Stimulated activated naive CD8-positive, alpha-beta T cell treated with anti-CD3 and anti-CD28 coated beads, Interleukin-15, Interleukin-2, amounts not matched to agents 100 ng/mL and 50 ng/mL, for 24 hours (primary cell): Measurements from ENCODE around the gene WDR7.

ENCODE experiments used
- H3K27ac Mint-ChIP-seq: one replicate; pipeline ENCODE4 v1.8.0; 2021; ENCODE audit warnings: mild to moderate bottlenecking, mixed read lengths
- H3K27me3 Mint-ChIP-seq: one replicate; pipeline ENCODE4 v1.8.0; 2021; ENCODE audit warnings: mixed read lengths
- H3K36me3 Mint-ChIP-seq: one replicate; pipeline ENCODE4 v1.8.0; 2021; ENCODE audit warnings: low read depth, mixed read lengths
- H3K4me1 Mint-ChIP-seq: one replicate; pipeline ENCODE4 v1.8.0; 2021; ENCODE audit warnings: low read depth, mixed read lengths
- H3K4me3 Mint-ChIP-seq: one replicate; pipeline ENCODE4 v1.8.0; 2021; ENCODE audit warnings: mild to moderate bottlenecking, mixed read lengths
- H3K9me3 Mint-ChIP-seq: one replicate; pipeline ENCODE4 v1.8.0; 2021; ENCODE audit warnings: mixed read lengths

The WDR7 gene

GRCh38 chr18:56672981-56673380 lies 21.8 kb downstream of the WDR7 start:
- Mint-ChIP-seq H3K36me3 (peaks cover 33% of the 10 kb centered on the region), H3K27me3 (no peaks in the 10 kb centered on the region), H3K4me1 (peaks cover 21% of the 10 kb centered on the region), H3K27ac (no peak overlapping the region), H3K9me3 (peaks cover 5% of the 10 kb centered on the region), H3K4me3 (no peak overlapping the region)

DNA sequence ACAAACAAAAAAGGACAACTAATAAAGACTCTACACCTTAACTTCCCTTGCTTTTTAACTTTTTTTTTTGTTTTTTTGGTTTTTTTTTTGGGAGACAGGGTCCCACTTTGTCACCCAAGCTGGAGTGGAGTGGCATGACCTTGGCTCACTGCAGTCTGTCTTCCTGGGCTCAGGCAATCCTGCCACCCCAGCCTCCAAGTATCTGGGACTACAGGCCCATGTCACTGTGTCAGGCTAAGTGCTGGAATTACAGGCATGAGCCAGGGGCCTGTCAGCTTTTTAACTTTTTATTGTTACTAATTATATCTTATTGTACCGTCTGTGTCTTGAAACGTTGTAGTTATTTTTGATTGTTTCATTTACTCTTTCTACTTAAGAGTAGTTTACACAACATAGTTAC lies 25.5 kb downstream of the WDR7 start:
- peaks cover 9% of the 10 kb centered on the region for H3K9me3 Mint-ChIP-seq
- H3K27me3 Mint-ChIP-seq: no peaks in the 10 kb centered on the region
- H3K36me3 Mint-ChIP-seq: peaks cover 39% of the 10 kb centered on the region
- no peak overlapping the region for H3K4me3 Mint-ChIP-seq
- H3K4me1 Mint-ChIP-seq: peaks cover 2% of the 10 kb centered on the region
- no peak overlapping the region for H3K27ac Mint-ChIP-seq

- Mint-ChIP-seq H3K36me3 (peaks cover 33% of the 10 kb centered on the region), H3K4me1 (no peaks in the 10 kb centered on the region), H3K27ac (no peak overlapping the region), H3K4me3 (no peak overlapping the region), H3K27me3 (no peaks in the 10 kb centered on the region), H3K9me3 (peaks cover 9% of the 10 kb centered on the region)
These were observed 27.8 kb downstream of the WDR7 start for GRCh38 chr18:56678836-56679565.

DNA sequence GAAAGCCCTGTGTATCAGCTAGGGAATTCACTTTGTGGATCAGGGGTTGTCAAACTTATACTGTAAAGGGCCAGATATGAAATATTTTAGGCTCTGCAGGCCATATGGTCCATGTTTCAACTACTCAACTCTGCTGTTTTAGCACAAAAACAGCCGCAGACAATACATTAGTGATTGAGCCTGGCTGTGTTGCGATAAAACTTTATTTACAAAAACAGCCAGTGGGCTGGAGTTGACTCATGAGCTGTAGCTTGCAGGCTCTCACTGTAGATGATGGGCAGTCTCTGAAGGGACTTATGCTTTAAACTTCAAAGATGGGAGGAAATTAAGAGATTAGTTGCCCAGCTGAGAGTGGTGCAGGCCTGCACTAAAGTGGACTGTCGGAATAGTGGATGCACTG lies 33.1 kb downstream of the WDR7 start:
- Mint-ChIP-seq H3K36me3 (peaks cover 23% of the 10 kb centered on the region), H3K27me3 (no peaks in the 10 kb centered on the region), H3K9me3 (no peaks in the 10 kb centered on the region), H3K4me3 (no peak overlapping the region), H3K4me1 (no peaks in the 10 kb centered on the region), H3K27ac (no peak overlapping the region)

- H3K4me1 Mint-ChIP-seq: no peaks in the 10 kb centered on the region
- no peaks in the 10 kb centered on the region for H3K9me3 Mint-ChIP-seq
- H3K27ac Mint-ChIP-seq: no peak overlapping the region
These were observed 40.4 kb downstream of the WDR7 start for GRCh38 chr18:56691530-56691929.

DNA sequence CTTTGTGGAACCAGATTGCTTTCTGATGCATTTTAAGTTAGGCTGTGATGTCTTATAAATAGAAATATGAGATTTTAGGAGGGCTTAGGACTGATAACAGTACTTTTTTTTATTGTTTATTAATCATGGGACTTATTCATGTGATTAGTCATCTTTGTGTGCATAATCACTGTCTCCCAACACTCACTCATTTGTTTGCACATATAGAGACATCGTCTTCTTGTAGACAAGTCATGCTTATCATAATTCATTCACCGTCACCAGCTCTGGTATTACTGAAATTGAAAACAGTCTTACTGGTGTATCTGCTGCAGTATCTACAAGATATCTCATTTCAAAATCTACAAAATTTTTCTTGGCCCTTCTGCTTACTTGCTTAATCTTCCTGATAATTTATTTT lies 45.8 kb downstream of the WDR7 start:
- Mint-ChIP-seq H3K4me3 (no peak overlapping the region), H3K36me3 (peaks cover 20% of the 10 kb centered on the region), H3K4me1 (no peaks in the 10 kb centered on the region), H3K9me3 (no peaks in the 10 kb centered on the region), H3K27me3 (no peaks in the 10 kb centered on the region), H3K27ac (no peak overlapping the region)

More at GRCh38 chr18:56691530-56691929, 40.4 kb downstream of the WDR7 start:
- no peaks in the 10 kb centered on the region for H3K27me3 Mint-ChIP-seq
- H3K4me3 Mint-ChIP-seq: no peak overlapping the region
- peaks cover 28% of the 10 kb centered on the region for H3K36me3 Mint-ChIP-seq

GRCh38 chr18:56702946-56703345 lies 51.8 kb downstream of the WDR7 start:
- Mint-ChIP-seq H3K27me3 (no peaks in the 10 kb centered on the region), H3K9me3 (no peaks in the 10 kb centered on the region), H3K36me3 (peaks cover 5% of the 10 kb centered on the region), H3K27ac (no peak overlapping the region), H3K4me1 (peaks cover 3% of the 10 kb centered on the region), H3K4me3 (no peak overlapping the region)

GRCh38 chr18:56709463-56709862 lies 58.3 kb downstream of the WDR7 start:
- Mint-ChIP-seq H3K27me3 (no peaks in the 10 kb centered on the region), H3K27ac (no peak overlapping the region), H3K9me3 (no peaks in the 10 kb centered on the region), H3K36me3 (peaks cover 5% of the 10 kb centered on the region), H3K4me3 (no peak overlapping the region), H3K4me1 (peaks cover 21% of the 10 kb centered on the region)

DNA sequence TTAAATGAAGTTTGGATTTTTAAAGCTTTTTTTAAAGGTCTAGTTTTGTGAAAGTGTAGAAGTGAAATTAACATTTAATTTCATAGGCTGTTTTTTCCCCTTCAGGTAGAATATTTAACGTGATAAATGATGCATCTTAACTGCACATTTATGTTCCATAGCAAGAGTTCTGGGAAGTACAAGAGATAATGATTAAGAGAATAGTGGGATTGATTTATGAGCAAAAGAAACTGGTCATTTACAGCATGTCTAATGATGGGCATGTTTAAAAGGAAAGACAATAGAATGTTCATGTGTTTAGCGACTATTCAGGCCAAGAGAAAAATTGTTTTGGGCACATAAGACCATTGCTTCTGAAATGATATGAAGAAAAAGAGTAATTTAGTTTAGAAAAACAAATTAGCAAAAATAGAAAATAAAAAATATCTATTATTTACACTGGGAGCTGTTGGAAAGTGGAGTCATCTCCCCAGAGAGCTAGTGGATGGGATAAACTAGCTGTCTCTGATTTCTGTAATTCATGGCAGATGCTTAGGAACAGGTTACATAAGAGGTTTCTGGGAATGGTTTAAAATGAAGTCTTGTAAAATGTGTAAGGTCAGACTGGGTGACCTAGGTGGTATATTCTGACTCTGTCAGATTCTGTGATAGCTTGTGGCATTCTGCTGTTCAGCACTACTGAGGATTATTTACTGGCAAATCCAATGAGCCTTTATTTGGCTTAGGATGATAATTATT lies 60.7 kb downstream of the WDR7 start:
- no peak overlapping the region for H3K4me3 Mint-ChIP-seq
- no peaks in the 10 kb centered on the region for H3K9me3 Mint-ChIP-seq
- H3K36me3 Mint-ChIP-seq: peaks cover 5% of the 10 kb centered on the region
- H3K27ac Mint-ChIP-seq: no peak overlapping the region
- H3K27me3 Mint-ChIP-seq: no peaks in the 10 kb centered on the region
- H3K4me1 Mint-ChIP-seq: peaks cover 39% of the 10 kb centered on the region

- H3K36me3 Mint-ChIP-seq: peaks cover 4% of the 10 kb centered on the region
- H3K4me1 Mint-ChIP-seq: peaks cover 43% of the 10 kb centered on the region
- peak overlapping the region; percentile 24 for H3K27ac Mint-ChIP-seq
- no peaks in the 10 kb centered on the region for H3K27me3 Mint-ChIP-seq
- no peaks in the 10 kb centered on the region for H3K9me3 Mint-ChIP-seq
- H3K4me3 Mint-ChIP-seq: no peak overlapping the region
These were observed 61.6 kb downstream of the WDR7 start for GRCh38 chr18:56712761-56713160.

- peaks cover 18% of the 10 kb centered on the region for H3K36me3 Mint-ChIP-seq
- H3K9me3 Mint-ChIP-seq: no peaks in the 10 kb centered on the region
- H3K27me3 Mint-ChIP-seq: no peaks in the 10 kb centered on the region
- no peak overlapping the region for H3K4me3 Mint-ChIP-seq
- H3K27ac Mint-ChIP-seq: no peak overlapping the region
- H3K4me1 Mint-ChIP-seq: peaks cover 38% of the 10 kb centered on the region
These were observed 64.0 kb downstream of the WDR7 start for GRCh38 chr18:56715121-56715520.

GRCh38 chr18:56716692-56717146 lies 65.6 kb downstream of the WDR7 start:
- H3K4me1 Mint-ChIP-seq: peaks cover 33% of the 10 kb centered on the region
- peak overlapping the region; percentile 50 for H3K27ac Mint-ChIP-seq
- H3K4me3 Mint-ChIP-seq: peak overlapping the region; percentile 43

DNA sequence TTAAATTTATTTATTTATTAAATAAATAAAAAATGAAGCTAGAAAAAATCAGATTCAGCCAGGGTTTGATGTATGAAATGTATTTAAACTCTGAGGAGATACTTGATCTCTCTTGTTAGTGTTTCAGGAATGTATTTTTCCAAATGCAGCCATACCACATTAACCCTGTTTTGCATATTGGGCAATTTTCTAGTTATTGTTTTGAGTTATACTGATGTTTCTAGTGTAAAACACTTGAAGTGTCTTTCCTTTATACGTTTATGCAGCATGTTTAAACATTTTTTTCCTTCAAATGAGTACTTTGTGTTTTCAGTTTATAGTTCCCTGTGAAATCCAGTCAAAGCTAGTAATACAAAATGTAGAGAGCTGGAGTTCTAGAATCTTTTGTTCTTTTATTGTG lies 69.9 kb downstream of the WDR7 start:
- Mint-ChIP-seq H3K27ac (no peak overlapping the region), H3K36me3 (peaks cover 58% of the 10 kb centered on the region), H3K9me3 (no peaks in the 10 kb centered on the region), H3K27me3 (no peaks in the 10 kb centered on the region), H3K4me3 (no peak overlapping the region), H3K4me1 (peaks cover 13% of the 10 kb centered on the region)

More at GRCh38 chr18:56716692-56717146, 65.6 kb downstream of the WDR7 start:
- Mint-ChIP-seq H3K27me3 (no peaks in the 10 kb centered on the region), H3K9me3 (no peaks in the 10 kb centered on the region), H3K36me3 (peaks cover 25% of the 10 kb centered on the region)

DNA sequence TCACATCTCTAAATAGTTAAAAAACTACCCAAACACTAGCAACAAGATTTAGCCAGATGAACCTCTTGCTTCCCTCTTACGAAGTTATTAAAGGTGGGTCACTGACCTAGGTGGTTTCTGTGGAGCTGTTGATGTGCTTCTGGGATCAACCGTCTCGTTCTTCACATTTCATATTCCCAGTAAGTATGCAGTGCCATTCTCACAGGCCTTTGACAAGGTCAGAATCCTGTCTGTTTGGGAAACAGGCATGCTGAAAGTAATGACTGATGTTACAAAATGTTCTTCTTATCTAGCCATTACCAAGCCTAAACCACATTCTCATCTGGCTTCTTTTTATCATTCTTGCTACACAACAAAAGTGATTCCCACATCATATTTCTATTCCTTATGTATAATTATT lies 70.3 kb downstream of the WDR7 start:
- no peak overlapping the region for H3K27ac Mint-ChIP-seq
- no peak overlapping the region for H3K4me3 Mint-ChIP-seq
- peaks cover 11% of the 10 kb centered on the region for H3K4me1 Mint-ChIP-seq
- H3K9me3 Mint-ChIP-seq: no peaks in the 10 kb centered on the region
- H3K36me3 Mint-ChIP-seq: peaks cover 61% of the 10 kb centered on the region
- H3K27me3 Mint-ChIP-seq: no peaks in the 10 kb centered on the region

DNA sequence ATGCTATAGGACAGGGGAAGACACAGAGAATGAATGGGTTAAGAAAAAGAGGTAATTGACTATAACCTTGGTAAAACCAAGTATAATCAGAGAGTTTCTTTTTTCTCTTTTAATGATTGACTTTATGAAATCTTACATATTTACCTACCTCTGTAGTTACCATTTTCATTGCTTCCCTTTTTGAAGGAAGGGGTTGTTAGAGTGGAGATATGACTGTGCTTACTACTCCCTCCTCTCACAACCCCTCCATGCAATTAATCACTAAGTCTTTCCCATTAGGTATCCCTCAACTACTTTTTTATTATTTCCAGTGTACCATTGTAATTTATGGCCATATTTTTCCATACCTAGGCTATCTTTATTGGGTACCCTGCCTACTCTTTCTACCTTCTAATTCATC lies 71.4 kb downstream of the WDR7 start:
- Mint-ChIP-seq H3K27ac (no peak overlapping the region), H3K9me3 (peaks cover under 1% of the 10 kb centered on the region), H3K4me1 (peaks cover 11% of the 10 kb centered on the region), H3K4me3 (no peak overlapping the region), H3K27me3 (no peaks in the 10 kb centered on the region), H3K36me3 (peaks cover 67% of the 10 kb centered on the region)
